Ascending aorta (tissue), 2 donors: Measurements from ENCODE around the gene BABAM2. TPM values are rescaled to one million over a fixed set of nuclear protein-coding genes. Genes with fewer than 3 reads are reported as not detected.

ENCODE experiments used
- DNase-seq, 2 donors: peaks; one replicate each; pipeline ENCODE4 v3.0.0-alpha.2; 2019; ENCODE audit warnings: low spot score in 2 of 2
- H3K27ac ChIP-seq, 2 donors: fragments of 200-600 bp; sonication (generic); one replicate each; pipeline ENCODE4 v1.5.1; 2016 to 2017; ENCODE audit warnings: mild to moderate bottlenecking in 1 of 2
- H3K27me3 ChIP-seq: fragments of 200-600 bp; sonication (generic); one replicate; pipeline ENCODE4 v1.5.1; 2017
- H3K36me3 ChIP-seq, 2 donors: fragments of 200-600 bp; sonication (generic); one replicate each; pipeline ENCODE4 v1.5.1; 2016
- H3K4me1 ChIP-seq, 2 donors: fragments of 200-600 bp; sonication (generic); one replicate each; pipeline ENCODE4 v1.5.1; 2016 to 2017; ENCODE audit warnings: mild to moderate bottlenecking in 1 of 2
- H3K4me3 ChIP-seq, 2 donors: fragments of 200-600 bp; sonication (generic); one replicate each; pipeline ENCODE4 v1.5.1; 2016 to 2017; ENCODE audit warnings: mild to moderate bottlenecking in 1 of 2
- H3K9me3 ChIP-seq, 2 donors: fragments of 200-600 bp; sonication (generic); one replicate each; pipeline ENCODE4 v1.5.1; 2016
- CTCF ChIP-seq, 3 experiments: fragments of 200-600 bp in 2 of 3; fragments of 450-650 bp in 1 of 3; sonication (generic) in 2 of 3; IDR thresholded peaks; one replicate each; pipeline ENCODE4 v1.5.1; 2016 to 2019; ENCODE audit warnings: antibody characterized with exemption in 3 of 3, mild to moderate bottlenecking in 1 of 3, moderate library complexity in 1 of 3
- intact Hi-C: fragments of 100-400 bp; cut with DNase I; formaldehyde crosslinking; loops from one replicate; pipeline ENCODE4 v1.15.1; 2023
- total RNA-seq: library from RNA; depleted of rRNA; stranded (reverse); fragments of >200 nt; gene quantifications from one replicate; pipeline ENCODE4 v1.1.0, GENCODE V29; 2016

Gene BABAM2
- total RNA-seq, 1 donor from 2014 or later = 19.6 TPM

- no peak overlapping the region for H3K4me3 ChIP-seq
- no peaks in the 10 kb centered on the region for H3K27me3 ChIP-seq
- no peak for TF ChIP-seq CTCF (IDR thresholded peaks at IDR 0.05)
- H3K9me3 ChIP-seq = no peaks in the 10 kb centered on the region
- intact Hi-C loops = no loop called here
- no peak for DNase-seq
- peaks cover 0 to 3% of the 10 kb centered on the region in 2 donors for H3K36me3 ChIP-seq
- no peaks in the 10 kb centered on the region for H3K4me1 ChIP-seq
- no peak overlapping the region for H3K27ac ChIP-seq
Observed at GRCh38 chr2:27932396-27932795, 41.9 kb downstream of the BABAM2 start.

DNA sequence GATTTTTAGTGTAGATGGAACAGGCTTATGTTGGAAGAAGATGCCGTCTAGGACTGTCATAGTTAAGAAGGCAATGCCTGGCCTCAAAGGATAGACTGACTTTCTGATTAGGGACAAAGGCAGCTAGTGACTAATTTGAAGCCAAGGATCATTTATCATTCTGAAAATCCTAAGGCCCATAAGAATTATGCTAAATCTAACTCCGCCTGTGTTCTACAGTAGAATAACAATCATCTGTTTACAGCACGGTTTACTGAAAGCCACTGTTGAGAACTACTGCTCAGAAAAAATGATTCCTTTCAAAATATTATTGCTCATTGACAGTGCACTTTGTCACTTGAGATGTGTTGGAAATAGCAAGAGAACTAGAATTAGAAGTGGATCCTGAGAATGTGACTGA lies 44.5 kb downstream of the BABAM2 start:
- Histone ChIP-seq H3K9me3 (no peaks in the 10 kb centered on the region), H3K4me1 (peaks cover 0 to under 1% of the 10 kb centered on the region in 2 donors), H3K4me3 (no peak overlapping the region), H3K36me3 (peaks cover 0 to 2% of the 10 kb centered on the region in 2 donors), H3K27me3 (no peaks in the 10 kb centered on the region), H3K27ac (no peak overlapping the region)
- DNase-seq = no peak
- intact Hi-C loops = no loop called here
- TF ChIP-seq CTCF (IDR thresholded peaks at IDR 0.05) = no peak

- H3K27me3 ChIP-seq = no peaks in the 10 kb centered on the region
- H3K27ac ChIP-seq = no peak overlapping the region
- no peak for DNase-seq
- H3K4me1 ChIP-seq = peaks cover 0 to 6% of the 10 kb centered on the region in 2 donors
- no peak overlapping the region for H3K4me3 ChIP-seq
- intact Hi-C loops = no loop called here
- H3K9me3 ChIP-seq = no peaks in the 10 kb centered on the region
- no peaks in the 10 kb centered on the region for H3K36me3 ChIP-seq
- TF ChIP-seq CTCF (IDR thresholded peaks at IDR 0.05) = no peak
Observed at GRCh38 chr2:27940090-27940671, 49.7 kb downstream of the BABAM2 start.

DNA sequence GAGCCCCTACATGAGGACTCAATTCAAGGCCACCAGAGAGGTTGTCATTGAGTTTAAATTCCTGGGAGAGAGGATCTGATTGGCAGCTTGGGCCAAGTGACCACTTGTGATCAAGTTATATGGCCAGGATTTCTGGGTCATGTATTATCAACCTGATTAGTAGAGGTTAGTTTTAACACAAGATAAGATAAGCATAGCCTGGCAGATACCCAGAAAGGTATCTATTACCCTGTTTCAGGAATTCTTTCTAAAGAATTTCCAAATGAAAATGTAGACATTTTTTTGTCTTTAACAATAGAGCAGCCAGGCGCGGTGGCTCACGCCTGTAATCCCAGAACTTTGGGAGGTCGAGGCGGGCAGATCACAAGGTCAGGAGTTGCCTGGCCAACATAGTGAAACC lies 50.5 kb downstream of the BABAM2 start:
- intact Hi-C loops = no loop called here
- no peak for DNase-seq
- Histone ChIP-seq H3K27ac (no peak overlapping the region), H3K4me3 (no peak overlapping the region), H3K9me3 (no peaks in the 10 kb centered on the region), H3K36me3 (no peaks in the 10 kb centered on the region), H3K4me1 (peaks cover 0 to 6% of the 10 kb centered on the region in 2 donors), H3K27me3 (no peaks in the 10 kb centered on the region)
- TF ChIP-seq CTCF (IDR thresholded peaks at IDR 0.05) = no peak

- intact Hi-C loops = no loop called here
- Histone ChIP-seq H3K27me3 (no peaks in the 10 kb centered on the region), H3K36me3 (no peaks in the 10 kb centered on the region), H3K4me3 (no peak overlapping the region), H3K4me1 (peaks cover 0 to 9% of the 10 kb centered on the region in 2 donors), H3K27ac (peak overlapping the region in 1 of 2 donors; percentile 9), H3K9me3 (no peaks in the 10 kb centered on the region)
- TF ChIP-seq CTCF (IDR thresholded peaks at IDR 0.05) = no peak
- DNase-seq = no peak
Observed at GRCh38 chr2:27942612-27943547, 52.4 kb downstream of the BABAM2 start.
